Measurements from ENCODE around the gene CYB5R3. TPM values are rescaled to one million over a fixed set of nuclear protein-coding genes. Genes with fewer than 3 reads are reported as not detected.
A peak's percentile ranks its signal among the peaks of the same experiment; 100 is the strongest.
"Not testable (repeated sequence)": the region's sequence is repeated elsewhere in the genome, so short reads cannot be mapped to it uniquely, and the experiment has no call there.

Gene CYB5R3
- total RNA-seq, 1 donor from 2014 or later: 105 TPM

DNA sequence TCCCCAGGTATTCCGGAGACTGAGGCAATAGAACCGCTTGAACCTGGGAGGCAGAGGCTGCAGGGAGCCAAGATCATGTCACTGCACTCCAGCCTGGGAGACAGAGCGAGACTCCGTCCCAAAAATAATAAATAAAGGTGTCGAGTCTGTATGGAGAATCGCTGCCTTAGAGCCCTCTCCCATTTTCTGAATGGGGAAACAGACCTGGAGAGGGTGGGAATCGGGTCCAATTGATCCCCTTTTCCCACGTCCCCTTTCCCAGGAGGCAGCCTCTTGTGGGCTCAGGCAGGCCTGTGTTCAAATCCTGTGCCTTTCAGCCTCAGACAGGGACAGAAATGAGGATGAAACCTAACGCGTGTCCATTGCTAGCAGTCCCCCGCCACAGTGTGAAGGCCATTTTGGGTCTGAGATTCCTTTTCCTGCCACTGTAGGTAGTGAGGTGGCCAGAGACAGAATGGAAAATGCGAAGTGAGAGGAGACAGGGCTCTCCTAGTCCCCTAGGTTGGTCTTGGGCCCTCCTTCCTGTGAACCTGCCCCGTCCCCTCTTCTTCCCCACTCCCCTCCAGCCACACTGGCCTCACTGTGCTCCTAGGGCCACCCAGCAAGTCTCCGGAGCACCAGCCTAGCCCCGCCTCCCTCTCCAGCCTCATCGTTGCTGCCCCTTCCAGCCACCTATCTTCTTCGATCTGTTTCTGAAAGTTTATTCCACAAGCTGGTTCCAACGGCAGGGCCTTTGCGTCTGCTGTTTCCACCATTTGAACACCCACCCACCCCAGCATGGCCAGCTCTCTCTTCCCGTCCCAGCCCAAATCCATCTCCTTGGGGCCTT lies 31.8 kb downstream of the CYB5R3 start:
- TF ChIP-seq, protein P1, sequence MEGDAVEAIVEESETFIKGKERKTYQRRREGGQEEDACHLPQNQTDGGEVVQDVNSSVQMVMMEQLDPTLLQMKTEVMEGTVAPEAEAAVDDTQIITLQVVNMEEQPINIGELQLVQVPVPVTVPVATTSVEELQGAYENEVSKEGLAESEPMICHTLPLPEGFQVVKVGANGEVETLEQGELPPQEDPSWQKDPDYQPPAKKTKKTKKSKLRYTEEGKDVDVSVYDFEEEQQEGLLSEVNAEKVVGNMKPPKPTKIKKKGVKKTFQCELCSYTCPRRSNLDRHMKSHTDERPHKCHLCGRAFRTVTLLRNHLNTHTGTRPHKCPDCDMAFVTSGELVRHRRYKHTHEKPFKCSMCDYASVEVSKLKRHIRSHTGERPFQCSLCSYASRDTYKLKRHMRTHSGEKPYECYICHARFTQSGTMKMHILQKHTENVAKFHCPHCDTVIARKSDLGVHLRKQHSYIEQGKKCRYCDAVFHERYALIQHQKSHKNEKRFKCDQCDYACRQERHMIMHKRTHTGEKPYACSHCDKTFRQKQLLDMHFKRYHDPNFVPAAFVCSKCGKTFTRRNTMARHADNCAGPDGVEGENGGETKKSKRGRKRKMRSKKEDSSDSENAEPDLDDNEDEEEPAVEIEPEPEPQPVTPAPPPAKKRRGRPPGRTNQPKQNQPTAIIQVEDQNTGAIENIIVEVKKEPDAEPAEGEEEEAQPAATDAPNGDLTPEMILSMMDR (conservative IDR thresholded peaks at IDR 0.05): no peak
- peak overlapping the region; percentile 63 for H3K27ac Mint-ChIP-seq (ENCODE audit: unreplicated experiment)
- H3K4me1 Mint-ChIP-seq: peaks cover 39% of the 10 kb centered on the region
- no peak for DNase-seq (ENCODE audit: low read depth, low spot score)
- H3K4me3 Mint-ChIP-seq: peak overlapping the region; percentile 46
- peaks cover 15% of the 10 kb centered on the region for H3K27me3 Mint-ChIP-seq (ENCODE audit: low read depth)
- H3K9me3 Mint-ChIP-seq: no peaks in the 10 kb centered on the region
- peaks cover 10% of the 10 kb centered on the region for H3K36me3 Mint-ChIP-seq (ENCODE audit: low read depth)

DNA sequence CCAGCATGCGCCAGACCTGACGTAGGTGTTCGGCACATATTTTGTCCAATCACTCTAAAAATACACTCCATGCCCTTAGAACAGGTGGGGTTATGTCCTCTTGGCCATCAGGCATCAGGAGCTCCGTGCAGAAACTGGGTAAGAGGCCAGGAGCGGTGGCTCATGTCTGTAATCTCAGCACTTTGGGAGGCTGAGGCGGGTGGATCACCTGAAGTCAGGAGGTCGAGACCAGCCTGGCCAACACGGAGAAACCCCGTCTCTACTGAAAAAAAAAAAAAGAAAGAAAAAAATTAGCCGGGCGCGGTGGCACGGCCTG lies 33.4 kb downstream of the CYB5R3 start:
- H3K4me3 Mint-ChIP-seq: peak overlapping the region; percentile 89
- peaks cover 11% of the 10 kb centered on the region for H3K27me3 Mint-ChIP-seq (ENCODE audit: low read depth)
- H3K4me1 Mint-ChIP-seq: peaks cover 46% of the 10 kb centered on the region
- H3K9me3 Mint-ChIP-seq; H3K27ac Mint-ChIP-seq (ENCODE audit: unreplicated experiment); DNase-seq (ENCODE audit: low read depth, low spot score); H3K36me3 Mint-ChIP-seq (ENCODE audit: low read depth): not testable (repeated sequence)

DNA sequence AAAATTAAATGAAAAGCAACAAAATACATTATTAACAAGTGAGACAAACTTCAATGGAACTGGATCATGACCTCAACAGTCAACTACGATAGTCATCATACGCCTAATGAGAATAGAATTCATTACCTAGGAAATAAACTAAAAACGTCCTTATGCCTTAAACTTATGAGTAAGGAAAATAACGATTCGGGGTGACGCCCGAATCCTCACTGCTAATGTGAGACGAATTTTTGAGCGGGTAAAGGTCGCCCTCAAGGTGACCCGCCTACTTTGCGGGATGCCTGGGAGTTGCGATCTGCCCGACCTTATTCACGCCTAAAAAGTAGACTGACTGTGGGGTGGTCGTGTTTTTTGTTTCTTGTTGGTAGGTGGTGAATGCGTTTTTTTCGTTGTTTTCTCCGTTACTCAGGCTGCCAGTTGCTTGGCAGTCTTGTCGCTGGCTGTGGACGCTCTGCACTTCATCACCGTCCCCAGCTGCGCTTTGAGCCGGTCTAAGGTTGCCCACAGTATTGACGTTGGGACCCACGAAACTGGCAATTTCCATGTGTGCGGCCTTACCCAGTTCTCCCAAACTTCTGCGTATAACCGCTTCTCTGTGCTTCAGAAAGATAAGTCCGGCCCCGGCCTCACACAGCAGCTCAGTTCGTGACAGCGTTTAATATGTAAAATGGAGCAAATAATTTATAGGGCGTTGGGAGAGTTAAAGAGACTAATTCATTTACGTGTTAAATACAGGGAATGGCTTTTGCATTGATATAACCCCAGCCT lies 33.9 kb downstream of the CYB5R3 start:
- TF ChIP-seq, protein P1 (conservative IDR thresholded peaks at IDR 0.05): no peak
- H3K4me3 Mint-ChIP-seq: peak overlapping the region; percentile 89
- DNase-seq (ENCODE audit: low read depth, low spot score): peak; percentile 89
- peaks cover 7% of the 10 kb centered on the region for H3K36me3 Mint-ChIP-seq (ENCODE audit: low read depth)
- peaks cover 49% of the 10 kb centered on the region for H3K4me1 Mint-ChIP-seq
- H3K9me3 Mint-ChIP-seq: no peaks in the 10 kb centered on the region
- peaks cover 11% of the 10 kb centered on the region for H3K27me3 Mint-ChIP-seq (ENCODE audit: low read depth)
- H3K27ac Mint-ChIP-seq (ENCODE audit: unreplicated experiment): peak overlapping the region; percentile 100

DNA sequence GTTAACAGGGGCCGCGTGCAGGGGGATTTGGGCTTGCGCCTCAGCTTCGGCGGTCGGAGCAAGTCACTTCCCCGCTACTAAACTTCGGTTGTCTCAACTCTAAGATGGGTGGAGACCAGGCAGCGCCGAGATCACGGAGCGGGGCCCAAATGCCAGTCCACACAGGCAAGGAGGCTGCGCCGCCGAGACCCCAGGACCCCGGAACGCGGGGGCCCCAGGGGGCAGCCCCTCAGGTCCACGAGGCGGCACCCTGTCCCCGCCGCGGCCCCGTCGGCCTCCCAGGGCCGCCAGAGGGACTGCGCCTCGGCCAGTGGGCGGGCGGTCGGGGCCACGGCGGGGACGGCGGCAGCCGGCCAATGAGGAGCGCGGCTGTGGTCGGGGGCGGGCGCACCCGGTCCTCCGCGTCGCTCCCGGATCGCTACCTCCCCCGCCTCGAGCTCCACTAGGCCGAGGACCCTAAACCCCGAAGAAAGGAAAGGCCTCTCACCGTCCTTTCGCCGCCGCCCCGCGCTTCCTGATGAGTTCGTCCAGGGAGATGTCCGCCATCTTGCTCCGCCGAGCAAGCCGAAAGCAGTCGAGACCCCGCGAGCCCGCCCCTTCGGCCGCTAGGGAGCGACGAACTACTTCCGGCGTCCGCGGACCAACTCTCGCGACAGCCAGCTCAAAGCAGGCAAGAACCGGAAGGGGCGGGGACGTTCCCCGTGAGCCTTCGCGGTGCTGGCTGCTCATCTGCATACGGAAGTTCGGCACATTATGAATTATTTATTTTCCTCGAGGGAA lies 34.7 kb downstream of the CYB5R3 start, which contains the start of gene POLDIP3:
Gene POLDIP3, minus strand, starts transcription at position 572 of the 780 bp plus-strand sequence. Its CDS starts 26 bp downstream, at position 546.
- peak within 1 kb of the TSS; percentile 96 for H3K4me3 Mint-ChIP-seq
- H3K9me3 Mint-ChIP-seq: no peaks in the 10 kb centered on the region
- TF ChIP-seq, protein P1 (conservative IDR thresholded peaks at IDR 0.05): peak; percentile 39
- peaks cover 7% of the 10 kb centered on the region for H3K36me3 Mint-ChIP-seq (ENCODE audit: low read depth)
- peak within 1 kb of the TSS; percentile 100 for H3K27ac Mint-ChIP-seq (ENCODE audit: unreplicated experiment)
- peaks cover 11% of the 10 kb centered on the region for H3K27me3 Mint-ChIP-seq (ENCODE audit: low read depth)
- DNase-seq (ENCODE audit: low read depth, low spot score): peak; percentile 97
- peaks cover 57% of the 10 kb centered on the region for H3K4me1 Mint-ChIP-seq

DNA sequence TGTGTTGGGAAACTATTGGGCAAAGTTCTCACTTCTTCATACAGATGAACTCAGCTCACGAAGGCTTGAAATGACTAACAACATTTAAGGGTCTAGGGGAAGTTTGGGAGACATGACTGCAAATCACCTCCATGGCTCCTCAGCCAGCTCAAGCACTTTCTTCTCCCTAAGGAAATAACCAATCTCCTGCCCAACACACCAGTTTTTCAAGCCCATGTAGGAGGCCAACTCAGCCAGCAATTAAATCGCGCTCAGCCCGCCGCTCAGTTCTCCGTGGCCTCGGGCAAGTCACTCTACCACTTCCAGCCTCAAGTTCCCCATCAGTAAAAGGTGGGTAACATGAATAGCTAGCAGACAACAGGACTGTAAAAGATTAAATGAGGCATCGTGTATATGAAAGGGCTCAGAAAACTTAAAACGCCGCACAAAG lies 35.3 kb downstream of the CYB5R3 start:
- TF ChIP-seq, protein P1 (conservative IDR thresholded peaks at IDR 0.05): no peak
- Mint-ChIP-seq H3K27me3 (ENCODE audit: low read depth) (peaks cover 11% of the 10 kb centered on the region), H3K27ac (ENCODE audit: unreplicated experiment) (peak overlapping the region; percentile 96), H3K4me3 (peak overlapping the region; percentile 96), H3K9me3 (no peaks in the 10 kb centered on the region), H3K4me1 (peaks cover 63% of the 10 kb centered on the region), H3K36me3 (ENCODE audit: low read depth) (peaks cover 7% of the 10 kb centered on the region)
- DNase-seq (ENCODE audit: low read depth, low spot score): no peak

Data from neural crest cell (in vitro differentiated cells).